ENCODE measurements around the gene SSBP3. TPM values are rescaled to one million over a fixed set of nuclear protein-coding genes. Genes with fewer than 3 reads are reported as not detected.

The SSBP3 gene
- total RNA-seq, 4 donors from 2014 or later: 17.1 to 25.4 (median 21.5) TPM

- peaks cover 0 to 24% (median 0%) of the 10 kb centered on the region in 3 donors for H3K36me3 ChIP-seq
- peaks cover 0 to 32% (median 8%) of the 10 kb centered on the region in 3 donors for H3K4me1 ChIP-seq
- H3K9me3 ChIP-seq: no peaks in the 10 kb centered on the region
- H3K27me3 ChIP-seq: no peaks in the 10 kb centered on the region
- TF ChIP-seq POLR2A (IDR thresholded peaks at IDR 0.05): no peak
- no peak for TF ChIP-seq CTCF (IDR thresholded peaks at IDR 0.05)
- H3K27ac ChIP-seq: no peak overlapping the region
- WGBS, 2 donors: 81 to 90% methylated on average over 6 to 7 of the region's 7 CpGs
- DNase-seq: no peak
- no peak overlapping the region for H3K4me3 ChIP-seq
- intact Hi-C loops (cut with DNase I): no loop called here
Observed at GRCh38 chr1:54365398-54365797, 40.8 kb downstream of the SSBP3 start.

GRCh38 chr1:54364995-54365394 is 41.2 kb downstream of the SSBP3 start:
- peaks cover 0 to 23% (median 0%) of the 10 kb centered on the region in 3 donors for H3K36me3 ChIP-seq
- intact Hi-C loops (cut with DNase I): no loop called here
- no peaks in the 10 kb centered on the region for H3K27me3 ChIP-seq
- H3K27ac ChIP-seq: no peak overlapping the region
- no peak overlapping the region for H3K4me3 ChIP-seq
- TF ChIP-seq CTCF (IDR thresholded peaks at IDR 0.05) (no peak), POLR2A (IDR thresholded peaks at IDR 0.05) (no peak)
- no peak for DNase-seq
- peaks cover 0 to 32% (median 12%) of the 10 kb centered on the region in 3 donors for H3K4me1 ChIP-seq
- no peaks in the 10 kb centered on the region for H3K9me3 ChIP-seq
- 54 to 55% methylated on average over 10 of the region's 10 CpGs for WGBS, 2 donors

DNA sequence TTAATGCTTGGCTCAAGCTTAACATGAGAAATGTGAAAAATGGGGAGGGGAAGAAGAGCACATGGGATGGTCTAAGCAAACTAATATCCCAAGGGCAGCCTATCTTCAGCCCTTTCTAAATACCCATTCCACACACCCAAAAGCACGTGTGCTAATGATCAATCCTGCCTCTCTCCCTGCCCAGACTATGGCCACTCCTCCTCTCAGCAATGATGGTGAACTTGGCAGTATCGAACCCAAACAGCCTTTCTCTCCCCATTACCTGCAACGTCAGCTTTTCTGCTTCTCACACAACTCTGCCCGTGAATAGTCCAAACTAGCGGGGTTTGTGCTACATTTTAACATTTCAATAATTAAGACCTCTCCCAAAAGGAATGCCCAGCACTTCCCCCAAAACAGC is 41.6 kb downstream of the SSBP3 start:
- no peak for DNase-seq
- no peaks in the 10 kb centered on the region for H3K27me3 ChIP-seq
- H3K27ac ChIP-seq: no peak overlapping the region
- TF ChIP-seq CTCF (IDR thresholded peaks at IDR 0.05): no peak
- TF ChIP-seq POLR2A (IDR thresholded peaks at IDR 0.05): no peak
- H3K4me1 ChIP-seq: peaks cover 0 to 36% (median 15%) of the 10 kb centered on the region in 3 donors
- intact Hi-C loops (cut with DNase I): no loop called here
- no peak overlapping the region for H3K4me3 ChIP-seq
- 80 to 81% methylated on average over 5 of the region's 5 CpGs for WGBS, 2 donors
- peaks cover 0 to 19% (median 0%) of the 10 kb centered on the region in 3 donors for H3K36me3 ChIP-seq
- no peaks in the 10 kb centered on the region for H3K9me3 ChIP-seq

DNA sequence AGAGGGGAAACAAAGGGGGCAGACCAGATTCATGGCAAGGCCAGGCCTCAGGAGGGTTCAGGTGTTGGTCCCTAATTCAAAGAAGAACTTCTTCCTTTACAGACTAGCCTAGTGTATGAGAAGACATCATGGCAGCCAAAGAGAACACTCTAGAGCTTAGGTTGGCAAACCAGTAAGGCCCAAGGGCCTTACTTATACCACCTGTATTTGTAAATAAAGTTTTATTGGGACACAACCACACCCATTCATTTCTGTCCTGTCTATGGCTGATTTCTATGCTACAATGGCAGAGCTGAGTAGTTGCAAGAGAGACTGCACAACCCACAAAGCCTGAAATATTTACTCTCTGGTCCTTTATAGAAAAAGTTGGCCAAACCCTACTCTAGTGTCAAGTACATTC is 42.3 kb downstream of the SSBP3 start:
- Histone ChIP-seq H3K36me3 (peaks cover 0 to 12% (median 0%) of the 10 kb centered on the region in 3 donors), H3K27ac (no peak overlapping the region), H3K9me3 (no peaks in the 10 kb centered on the region), H3K27me3 (no peaks in the 10 kb centered on the region), H3K4me1 (peaks cover 0 to 43% (median 16%) of the 10 kb centered on the region in 3 donors), H3K4me3 (no peak overlapping the region)
- no peak for DNase-seq
- no peak for TF ChIP-seq POLR2A (IDR thresholded peaks at IDR 0.05)
- no peak for TF ChIP-seq CTCF (IDR thresholded peaks at IDR 0.05)
- intact Hi-C loops (cut with DNase I): no loop called here

- Histone ChIP-seq H3K36me3 (peaks cover 0 to 16% (median 0%) of the 10 kb centered on the region in 3 donors), H3K4me1 (peaks cover 0 to 53% (median 18%) of the 10 kb centered on the region in 3 donors), H3K27me3 (no peaks in the 10 kb centered on the region), H3K27ac (no peak overlapping the region), H3K4me3 (no peak overlapping the region), H3K9me3 (no peaks in the 10 kb centered on the region)
- WGBS, 2 donors: 54 to 90% methylated on average over 2 of the region's 2 CpGs
- intact Hi-C loops (cut with DNase I): no loop called here
- TF ChIP-seq CTCF (IDR thresholded peaks at IDR 0.05) (no peak), POLR2A (IDR thresholded peaks at IDR 0.05) (no peak)
- no peak for DNase-seq
Observed at GRCh38 chr1:54362881-54363340, 43.3 kb downstream of the SSBP3 start.
